Ishikawa (cell line): Measurements from ENCODE around the gene ZMYND12.

Experiments
- CREB1 ChIP-seq: IDR thresholded peaks from 2 replicates; pipeline ENCODE4 v1.6.1; 2012; ENCODE audit warnings: low read depth
- EGR1 ChIP-seq: IDR thresholded peaks from 2 replicates; pipeline ENCODE4 v1.6.1; 2012
- EP300 ChIP-seq: IDR thresholded peaks from 2 replicates; pipeline ENCODE4 v1.6.1; 2012; ENCODE audit warnings: borderline replicate concordance
- FOXM1 ChIP-seq: IDR thresholded peaks from 2 replicates; pipeline ENCODE4 v1.6.1; 2012; ENCODE audit warnings: low read depth, borderline replicate concordance
- MAX ChIP-seq: IDR thresholded peaks from 2 replicates; pipeline ENCODE4 v1.6.1; 2012
- NFIC ChIP-seq: IDR thresholded peaks from 2 replicates; pipeline ENCODE4 v1.6.1; 2012
- RAD21 ChIP-seq: IDR thresholded peaks from 2 replicates; pipeline ENCODE4 v1.6.1; 2012; ENCODE audit warnings: low read depth
- REST ChIP-seq: IDR thresholded peaks from 2 replicates; pipeline ENCODE4 v1.6.1; 2012; ENCODE audit warnings: low read depth, mild to moderate bottlenecking
- TCF12 ChIP-seq: IDR thresholded peaks from 2 replicates; pipeline ENCODE4 v1.6.1; 2012; ENCODE audit warnings: low read depth
- YY1 ChIP-seq: IDR thresholded peaks from 2 replicates; pipeline ENCODE4 v1.6.1; 2012; ENCODE audit warnings: low read depth

- TF ChIP-seq CREB1 (no peak), EGR1 (no peak), REST (no peak), MAX (no peak), FOXM1 (no peak), TCF12 (0 out of 2 replicates have a peak, but pooled peaks have one; percentile 3), NFIC (no peak), YY1 (no peak), EP300 (no peak), RAD21 (no peak)
These were observed 900 bp upstream of the ZMYND12 start for GRCh38 chr1:42456754-42457089.
